SW480 (cell line): ENCODE data around the gene PPP1R37.

Experiments
- DNase-seq: peaks from one replicate; pipeline ENCODE4 v3.0.0-alpha.2; 2016; ENCODE audit warnings: low spot score

Gene PPP1R37

GRCh38 chr19:45070861-45071544 is 22.0 kb upstream of the PPP1R37 start:
- no peak for DNase-seq

- no peak for DNase-seq
Measured at GRCh38 chr19:45071545-45071938, 21.4 kb upstream of the PPP1R37 start.

- no peak for DNase-seq
Measured at GRCh38 chr19:45071969-45072790, 20.8 kb upstream of the PPP1R37 start.

GRCh38 chr19:45074744-45075300 is 18.2 kb upstream of the PPP1R37 start:
- DNase-seq: no peak

- peak; percentile 91 for DNase-seq
Measured at GRCh38 chr19:45075301-45076028, 17.5 kb upstream of the PPP1R37 start.

- DNase-seq: peak; percentile 92
Measured at GRCh38 chr19:45076029-45076850, 16.7 kb upstream of the PPP1R37 start, which contains the start of gene ZNF296. Gene ZNF296, minus strand, starts transcription at chr19:45076478. Its CDS starts 105 bp downstream, at chr19:45076373.

GRCh38 chr19:45076851-45077730 is 15.9 kb upstream of the PPP1R37 start:
- peak; percentile 63 for DNase-seq

GRCh38 chr19:45078390-45079062 is 14.5 kb upstream of the PPP1R37 start:
- no peak for DNase-seq

- DNase-seq: peak; percentile 81
Measured at GRCh38 chr19:45079063-45079910, 13.7 kb upstream of the PPP1R37 start, which contains the start of gene GEMIN7. Gene GEMIN7, plus strand, starts transcription at chr19:45079260. Its CDS starts 10,855 bp downstream, at chr19:45090115.

- no peak for DNase-seq
Measured at GRCh38 chr19:45079911-45080370, 13.0 kb upstream of the PPP1R37 start.

- DNase-seq: no peak
Measured at GRCh38 chr19:45082170-45082569, 10.8 kb upstream of the PPP1R37 start.

- DNase-seq: no peak
Measured at GRCh38 chr19:45086480-45086879, 6.5 kb upstream of the PPP1R37 start.

- no peak for DNase-seq
Measured at GRCh38 chr19:45087531-45087930, 5.4 kb upstream of the PPP1R37 start.

- DNase-seq: no peak
Measured at GRCh38 chr19:45090034-45090433, 2.9 kb upstream of the PPP1R37 start.

GRCh38 chr19:45090606-45091005 is 2.4 kb upstream of the PPP1R37 start:
- DNase-seq: no peak

GRCh38 chr19:45091031-45091923 is 1.7 kb upstream of the PPP1R37 start:
- DNase-seq: peak; percentile 99

GRCh38 chr19:45094137-45094536 is 1.2 kb downstream of the PPP1R37 start:
- no peak for DNase-seq

- no peak for DNase-seq
Measured at GRCh38 chr19:45094707-45095106, 1.7 kb downstream of the PPP1R37 start.
